Esophagus (tissue), 2 donors: ENCODE data around the gene ATF4. TPM values are rescaled to one million over a fixed set of nuclear protein-coding genes. Genes with fewer than 3 reads are reported as not detected.

Source experiments
- H3K27ac ChIP-seq, 2 donors: one replicate each; pipeline ENCODE4 v1.5.1; 2013; ENCODE audit warnings: low read depth in 2 of 2, mild to moderate bottlenecking in 2 of 2, inconsistent platforms in 1 of 2, low read length in 1 of 2, moderate library complexity in 1 of 2
- H3K27me3 ChIP-seq, 2 donors: one replicate each; pipeline ENCODE4 v1.6.1; 2013; ENCODE audit warnings: low read length in 2 of 2, control low read depth in 1 of 2, mild to moderate bottlenecking in 1 of 2; ENCODE audit not compliant: insufficient read depth in 2 of 2, control insufficient read depth in 1 of 2
- H3K36me3 ChIP-seq, 2 donors: one replicate each; pipeline ENCODE4 v1.6.1; 2013; ENCODE audit warnings: low read length in 1 of 2; ENCODE audit not compliant: control insufficient read depth in 2 of 2, insufficient read depth in 2 of 2
- H3K4me1 ChIP-seq, 2 donors: one replicate each; pipeline ENCODE4 v1.6.1; 2013; ENCODE audit warnings: low read length in 1 of 2; ENCODE audit not compliant: control insufficient read depth in 2 of 2, insufficient read depth in 2 of 2
- H3K4me3 ChIP-seq, 2 donors: one replicate each; pipeline ENCODE4 v1.5.1; 2013; ENCODE audit warnings: low read length in 2 of 2, mild to moderate bottlenecking in 2 of 2, low read depth in 1 of 2, moderate library complexity in 1 of 2
- H3K9me3 ChIP-seq, 2 donors: one replicate each; pipeline ENCODE4 v1.6.1; 2013; ENCODE audit warnings: mild to moderate bottlenecking in 2 of 2, low read depth in 1 of 2, low read length in 1 of 2, moderate library complexity in 1 of 2; ENCODE audit not compliant: control insufficient read depth in 2 of 2, insufficient read depth in 1 of 2
- WGBS, 2 donors: extraction: QIAGEN DNeasy Blood & Tissue Kit; methylation state at CpG; one replicate each; pipeline ENCODE4 v1.1.7; 2013; 5-methylcytosine and 5-hydroxymethylcytosine counted together
- polyA plus RNA-seq, 2 donors: library from polyadenylated mRNA; stranded (reverse); fragments of 200-250 nt; gene quantifications; one replicate each; pipeline ENCODE4 v1.2.3, GENCODE V29; 2013
- donor health status: healthy with polysubstance abuse.
- donor health status: Bipolar disorder and iron deficiency.

ATF4 gene
- polyA plus RNA-seq = 100 to 1,000 TPM; 432 to 522 TPM

- WGBS, 2 donors = 0 to 1% methylated on average over 72 to 86 of the region's 86 CpGs
- H3K27me3 ChIP-seq = no peaks in the 10 kb centered on the region
- H3K27ac ChIP-seq = peak within 1 kb of the TSS; percentile 99 to 100
- H3K9me3 ChIP-seq = no peaks in the 10 kb centered on the region
- H3K36me3 ChIP-seq = peaks cover 8 to 42% of the 10 kb centered on the region in 2 donors
- peaks cover 3 to 12% of the 10 kb centered on the region in 2 donors for H3K4me1 ChIP-seq
- peak within 1 kb of the TSS; percentile 98 to 100 for H3K4me3 ChIP-seq
Observed at GRCh38 chr22:39520226-39521105, at the start of gene ATF4. Gene ATF4, plus strand, starts transcription at chr22:39520562. Its CDS starts 884 bp downstream, at chr22:39521446.

- Histone ChIP-seq H3K36me3 (no peaks in the 10 kb centered on the region), H3K4me3 (no peak overlapping the region), H3K27ac (peak overlapping the region; percentile 55 to 75), H3K27me3 (no peaks in the 10 kb centered on the region), H3K9me3 (peaks cover 0 to 2% of the 10 kb centered on the region in 2 donors), H3K4me1 (peaks cover 5 to 21% of the 10 kb centered on the region in 2 donors)
- WGBS, 2 donors = 34 to 44% methylated on average over 13 of the region's 13 CpGs
Observed at GRCh38 chr22:39471381-39472141, 48.8 kb upstream of the ATF4 start.

- peaks cover 5 to 21% of the 10 kb centered on the region in 2 donors for H3K4me1 ChIP-seq
- H3K4me3 ChIP-seq = no peak overlapping the region
- H3K27ac ChIP-seq = peak overlapping the region; percentile 55 to 75
- 66 to 74% methylated on average over 19 of the region's 19 CpGs for WGBS, 2 donors
- H3K36me3 ChIP-seq = no peaks in the 10 kb centered on the region
- no peaks in the 10 kb centered on the region for H3K27me3 ChIP-seq
- H3K9me3 ChIP-seq = no peaks in the 10 kb centered on the region
Observed at GRCh38 chr22:39472570-39473556, 47.5 kb upstream of the ATF4 start.

- Histone ChIP-seq H3K27me3 (no peaks in the 10 kb centered on the region), H3K4me1 (peaks cover 5 to 25% of the 10 kb centered on the region in 2 donors), H3K4me3 (no peak overlapping the region), H3K36me3 (no peaks in the 10 kb centered on the region), H3K27ac (no peak overlapping the region), H3K9me3 (no peaks in the 10 kb centered on the region)
- 79 to 94% methylated on average over 5 of the region's 5 CpGs for WGBS, 2 donors
Observed at GRCh38 chr22:39473851-39474250, 46.5 kb upstream of the ATF4 start.

- H3K27me3 ChIP-seq = no peaks in the 10 kb centered on the region
- H3K27ac ChIP-seq = peak overlapping the region in 1 of 2 donors; percentile 6
- no peaks in the 10 kb centered on the region for H3K9me3 ChIP-seq
- H3K4me1 ChIP-seq = peaks cover 5 to 22% of the 10 kb centered on the region in 2 donors
- H3K36me3 ChIP-seq = no peaks in the 10 kb centered on the region
- no peak overlapping the region for H3K4me3 ChIP-seq
- WGBS, 2 donors = 58 to 73% methylated on average over 11 of the region's 11 CpGs
Observed at GRCh38 chr22:39474351-39475111, 45.8 kb upstream of the ATF4 start.

GRCh38 chr22:39475337-39475736 is 45.0 kb upstream of the ATF4 start:
- Histone ChIP-seq H3K27ac (no peak overlapping the region), H3K36me3 (no peaks in the 10 kb centered on the region), H3K4me3 (no peak overlapping the region)

GRCh38 chr22:39475902-39476301 is 44.5 kb upstream of the ATF4 start:
- Histone ChIP-seq H3K9me3 (no peaks in the 10 kb centered on the region), H3K27ac (no peak overlapping the region), H3K36me3 (no peaks in the 10 kb centered on the region), H3K4me3 (no peak overlapping the region), H3K4me1 (peaks cover 5 to 19% of the 10 kb centered on the region in 2 donors), H3K27me3 (no peaks in the 10 kb centered on the region)
- WGBS, 2 donors = 77 to 91% methylated on average over 3 of the region's 3 CpGs

More at GRCh38 chr22:39475337-39475736, 45.0 kb upstream of the ATF4 start:
- peaks cover 5 to 19% of the 10 kb centered on the region in 2 donors for H3K4me1 ChIP-seq
- no peaks in the 10 kb centered on the region for H3K27me3 ChIP-seq
- WGBS, 2 donors = 65 to 72% methylated on average over 9 of the region's 9 CpGs
- H3K9me3 ChIP-seq = no peaks in the 10 kb centered on the region

- no peaks in the 10 kb centered on the region for H3K36me3 ChIP-seq
- peaks cover 5 to 19% of the 10 kb centered on the region in 2 donors for H3K4me1 ChIP-seq
- no peaks in the 10 kb centered on the region for H3K27me3 ChIP-seq
- WGBS, 2 donors = 82 to 89% methylated on average over 13 of the region's 13 CpGs
- no peak overlapping the region for H3K27ac ChIP-seq
- H3K9me3 ChIP-seq = no peaks in the 10 kb centered on the region
- H3K4me3 ChIP-seq = no peak overlapping the region
Observed at GRCh38 chr22:39476664-39477063, 43.7 kb upstream of the ATF4 start.
